ACC112 (cell line): ENCODE data around the gene OARD1.
"Not testable (repeated sequence)": the region's sequence is repeated elsewhere in the genome, so short reads cannot be mapped to it uniquely, and the experiment has no call there.

Experiments used
- H2AFZ ChIP-seq: fragments of 200-600 bp; sonication (generic); one replicate; pipeline ENCODE4 v1.6.0; 2017; ENCODE audit warnings: antibody characterized with exemption, low read length; ENCODE audit not compliant: unreplicated experiment
- H3K27ac ChIP-seq: fragments of 200-600 bp; sonication (generic); 2 replicates; pipeline ENCODE4 v1.5.1; 2014; ENCODE audit warnings: low read depth, mild to moderate bottlenecking, antibody characterized with exemption, low read length, moderate library complexity
- H3K27me3 ChIP-seq: fragments of 200-600 bp; sonication (generic); 2 replicates; pipeline ENCODE4 v1.6.1; 2014; ENCODE audit warnings: mild to moderate bottlenecking, antibody characterized with exemption, low read length, moderate library complexity, mixed read lengths; ENCODE audit not compliant: insufficient read depth
- H3K36me3 ChIP-seq: fragments of 200-600 bp; sonication (generic); 2 replicates; pipeline ENCODE4 v1.6.1; 2016; ENCODE audit warnings: mild to moderate bottlenecking, antibody characterized with exemption, low read length, moderate library complexity, mixed read lengths; ENCODE audit not compliant: insufficient read depth
- H3K4me1 ChIP-seq: fragments of 200-600 bp; sonication (generic); one replicate; pipeline ENCODE4 v1.6.1; 2016; ENCODE audit warnings: low read length, mixed read lengths; ENCODE audit not compliant: insufficient read depth, unreplicated experiment, control insufficient read depth
- H3K4me3 ChIP-seq: fragments of 200-600 bp; sonication (generic); 2 replicates; pipeline ENCODE4 v1.5.1; 2014; ENCODE audit warnings: mild to moderate bottlenecking, low read depth, low read length
- H3K79me2 ChIP-seq: fragments of 200-600 bp; sonication (generic); one replicate; pipeline ENCODE4 v1.6.0; 2016; ENCODE audit warnings: low read length; ENCODE audit not compliant: control insufficient read depth, unreplicated experiment, insufficient read depth

The OARD1 gene

GRCh38 chr6:41023114-41023513 is 49.0 kb downstream of the OARD1 start:
- H2AFZ ChIP-seq: no peak overlapping the region
- H3K36me3 ChIP-seq: no peaks in the 10 kb centered on the region
- peaks cover 13% of the 10 kb centered on the region for H3K4me1 ChIP-seq
- no peaks in the 10 kb centered on the region for H3K27me3 ChIP-seq
- no peak overlapping the region for H3K27ac ChIP-seq
- H3K4me3 ChIP-seq: no peak overlapping the region
- no peaks in the 10 kb centered on the region for H3K79me2 ChIP-seq

- no peaks in the 10 kb centered on the region for H3K36me3 ChIP-seq
- no peaks in the 10 kb centered on the region for H3K27me3 ChIP-seq
- no peak overlapping the region for H2AFZ ChIP-seq
- H3K27ac ChIP-seq: no peak overlapping the region
- H3K4me1 ChIP-seq: peaks cover 13% of the 10 kb centered on the region
- H3K79me2 ChIP-seq: no peaks in the 10 kb centered on the region
- no peak overlapping the region for H3K4me3 ChIP-seq
Measured at GRCh38 chr6:41022294-41022693, 49.9 kb downstream of the OARD1 start.

- no peaks in the 10 kb centered on the region for H3K27me3 ChIP-seq
- no peak overlapping the region for H2AFZ ChIP-seq
- peaks cover 9% of the 10 kb centered on the region for H3K4me1 ChIP-seq
- H3K36me3 ChIP-seq: no peaks in the 10 kb centered on the region
- no peak overlapping the region for H3K4me3 ChIP-seq
- H3K27ac ChIP-seq: no peak overlapping the region
- no peaks in the 10 kb centered on the region for H3K79me2 ChIP-seq
Measured at GRCh38 chr6:41021832-41022231, 50.3 kb downstream of the OARD1 start.

- Histone ChIP-seq H3K79me2 (no peaks in the 10 kb centered on the region), H3K27ac (no peak overlapping the region), H3K36me3 (no peaks in the 10 kb centered on the region)
Measured at GRCh38 chr6:41017663-41018062, 54.5 kb downstream of the OARD1 start.

GRCh38 chr6:41015860-41016259 is 56.3 kb downstream of the OARD1 start:
- H3K4me3 ChIP-seq, H3K27me3 ChIP-seq, H3K36me3 ChIP-seq, H3K79me2 ChIP-seq, H2AFZ ChIP-seq, H3K27ac ChIP-seq, H3K4me1 ChIP-seq: not testable (repeated sequence)

More at GRCh38 chr6:41017663-41018062, 54.5 kb downstream of the OARD1 start:
- Histone ChIP-seq H3K27me3 (no peaks in the 10 kb centered on the region), H3K4me3 (no peak overlapping the region), H3K4me1 (peaks cover 9% of the 10 kb centered on the region), H2AFZ (no peak overlapping the region)

GRCh38 chr6:41014780-41015179 is 57.4 kb downstream of the OARD1 start:
- Histone ChIP-seq H2AFZ (no peak overlapping the region), H3K36me3 (no peaks in the 10 kb centered on the region), H3K27ac (no peak overlapping the region), H3K4me1 (no peaks in the 10 kb centered on the region), H3K27me3 (peaks cover 11% of the 10 kb centered on the region), H3K4me3 (no peak overlapping the region), H3K79me2 (no peaks in the 10 kb centered on the region)
